SK-N-SH (cell line): ENCODE data around the gene KAT6B. TPM values are rescaled to one million over a fixed set of nuclear protein-coding genes. Genes with fewer than 3 reads are reported as not detected.

Experiments
- CTCF ChIA-PET: fragments of 300-600, 350-600 bp; formaldehyde crosslinking; extraction: SDS; loops from one replicate; lab custom pipeline; 2021; lab: Yijun Ruan, JAX
- POLR2A ChIA-PET: fragments of 350-600 bp; sonication (Branson Sonifier 250); formaldehyde crosslinking; extraction: SDS; loops from one replicate; lab custom pipeline; 2020; ENCODE audit warnings: antibody characterized with exemption, inconsistent platforms; lab: Yijun Ruan, JAX
- DNase-seq: peaks from one replicate; pipeline ENCODE4 v3.0.0; 2012
- H2AFZ ChIP-seq: fragments of 200-600 bp; sonication (generic); 2 replicates; pipeline ENCODE4 v1.8.1; 2016; ENCODE audit warnings: antibody characterized with exemption, mild to moderate bottlenecking, low read depth
- H3F3A ChIP-seq: fragments of 200-600 bp; sonication (generic); replicated peaks from 2 replicates; pipeline ENCODE3; 2016; ENCODE audit warnings: antibody characterized with exemption, mild to moderate bottlenecking; ENCODE audit not compliant: insufficient read depth
- H3K27ac ChIP-seq, 2 experiments: fragments of 200-500 bp in 1 of 2; fragments of 200-600 bp in 1 of 2; sonication (Bioruptor generic) in 1 of 2; sonication (generic), shearing (Covaris generic) in 1 of 2; 2 replicates each; pipeline versions ENCODE4 v1.5.1 to v1.6.1; 2014 to 2016; ENCODE audit warnings: low read depth in 2 of 2, inconsistent platforms in 1 of 2, low read length in 1 of 2, mild to moderate bottlenecking in 1 of 2, mixed read lengths in 1 of 2
- H3K27me3 ChIP-seq: fragments of 200-600 bp; sonication (generic), shearing (Covaris generic); 2 replicates; pipeline ENCODE4 v1.6.1; 2016; ENCODE audit warnings: mixed run types; ENCODE audit not compliant: insufficient read depth
- H3K36me3 ChIP-seq, 2 experiments: fragments of 200-500 bp in 1 of 2; fragments of 200-600 bp in 1 of 2; sonication (Bioruptor generic) in 1 of 2; sonication (generic) in 1 of 2; replicated peaks in 1 of 2; 2 replicates each; pipeline versions ENCODE3 to v1.5.1; 2014 to 2016; ENCODE audit warnings: low read length in 1 of 2, mild to moderate bottlenecking in 1 of 2; ENCODE audit not compliant: insufficient read depth in 2 of 2, control insufficient read depth in 1 of 2
- H3K4me1 ChIP-seq, 2 experiments: fragments of 200-500 bp in 1 of 2; fragments of 200-600 bp in 1 of 2; sonication (Bioruptor generic) in 1 of 2; sonication (generic), shearing (Covaris generic) in 1 of 2; 2 replicates each; pipeline versions ENCODE4 v1.5.1 to v1.6.1; 2014 to 2016; ENCODE audit warnings: low read depth in 1 of 2, low read length in 1 of 2, mixed run types in 1 of 2; ENCODE audit not compliant: insufficient read depth in 2 of 2, control insufficient read depth in 1 of 2
- H3K4me2 ChIP-seq: fragments of 200-600 bp; sonication (generic), shearing (Covaris generic); 2 replicates; pipeline ENCODE4 v1.6.1; 2017; ENCODE audit warnings: mixed run types
- H3K4me3 ChIP-seq, 2 experiments: fragments of 200-500 bp in 1 of 2; fragments of 200-600 bp in 1 of 2; sonication (Bioruptor generic) in 1 of 2; sonication (generic), shearing (Covaris generic) in 1 of 2; 2 replicates each; pipeline versions ENCODE4 v1.5.1 to v1.8.1; 2014 to 2016; ENCODE audit warnings: low read depth in 2 of 2, inconsistent platforms in 1 of 2, low read length in 1 of 2, mild to moderate bottlenecking in 1 of 2, mixed read lengths in 1 of 2, moderate library complexity in 1 of 2
- H3K79me2 ChIP-seq: fragments of 200-600 bp; sonication (generic); 2 replicates; pipeline ENCODE4 v1.8.1; 2017; ENCODE audit warnings: mild to moderate bottlenecking; ENCODE audit not compliant: insufficient read depth
- H3K9ac ChIP-seq: fragments of 200-600 bp; sonication (generic); 2 replicates; pipeline ENCODE4 v1.6.1; 2017; ENCODE audit warnings: mixed run types
- H3K9me2 ChIP-seq: fragments of 200-600 bp; sonication (generic); 2 replicates; pipeline ENCODE4 v1.6.1; 2017; ENCODE audit warnings: mixed run types
- H3K9me3 ChIP-seq: fragments of 200-600 bp; sonication (generic); 2 replicates; pipeline ENCODE4 v1.6.1; 2017; ENCODE audit warnings: mixed run types, mild to moderate bottlenecking, moderate library complexity
- H4K20me1 ChIP-seq: fragments of 200-600 bp; sonication (generic); 2 replicates; pipeline ENCODE4 v1.6.1; 2017; ENCODE audit warnings: mild to moderate bottlenecking, mixed run types; ENCODE audit not compliant: insufficient read depth
- CTCF ChIP-seq: fragments of 200-600 bp; sonication (generic); IDR thresholded peaks from 2 replicates; pipeline ENCODE4 v1.6.1; 2017; ENCODE audit warnings: antibody characterized with exemption, mild to moderate bottlenecking, moderate library complexity
- ELF1 ChIP-seq: IDR thresholded peaks from 2 replicates; pipeline ENCODE4 v1.4.0; 2012
- FOSL2 ChIP-seq: IDR thresholded peaks from 2 replicates; pipeline ENCODE4 v1.4.0; 2012; ENCODE audit warnings: low read depth, mild to moderate bottlenecking, moderate library complexity, borderline replicate concordance
- FOXJ3 ChIP-seq: sonication (generic); formaldehyde crosslinking; IDR thresholded peaks from 2 replicates; pipeline ENCODE4 v1.5.1; 2020; ENCODE audit warnings: mild to moderate bottlenecking, missing genetic modification reagents
- FOXM1 ChIP-seq: IDR thresholded peaks from 2 replicates; pipeline ENCODE4 v1.4.0; 2012; ENCODE audit warnings: low read depth, mild to moderate bottlenecking
- GABPA ChIP-seq: IDR thresholded peaks from 2 replicates; pipeline ENCODE4 v1.4.0; 2012; ENCODE audit warnings: low read depth, mild to moderate bottlenecking
- GATA2 ChIP-seq: sonication (generic); formaldehyde crosslinking; IDR thresholded peaks from 2 replicates; pipeline ENCODE4 v1.5.0; 2020; ENCODE audit warnings: mild to moderate bottlenecking, missing genetic modification reagents
- JUND ChIP-seq: IDR thresholded peaks from 2 replicates; pipeline ENCODE4 v1.4.0; 2012
- MEF2A ChIP-seq: IDR thresholded peaks from 2 replicates; pipeline ENCODE4 v1.4.0; 2012; ENCODE audit warnings: low read depth, borderline replicate concordance
- MXI1 ChIP-seq: IDR thresholded peaks from 2 replicates; pipeline ENCODE4 v1.6.1; 2012; ENCODE audit warnings: mild to moderate bottlenecking, low read depth, low read length, improper control_type of control experiment
- NFIC ChIP-seq: IDR thresholded peaks from 2 replicates; pipeline ENCODE4 v1.4.0; 2012; ENCODE audit warnings: borderline replicate concordance
- NRF1 ChIP-seq: IDR thresholded peaks from 2 replicates; pipeline ENCODE4 v1.6.1; 2012; ENCODE audit warnings: low read depth, mild to moderate bottlenecking, low read length
- PBX3 ChIP-seq: IDR thresholded peaks from 2 replicates; pipeline ENCODE4; 2012
- RAD21 ChIP-seq: IDR thresholded peaks from 2 replicates; pipeline ENCODE4 v1.6.1; 2012; ENCODE audit warnings: mild to moderate bottlenecking, low read length
- RCOR1 ChIP-seq: fragments of 150-350 bp; IDR thresholded peaks from 2 replicates; pipeline ENCODE4 v1.6.1; 2017; ENCODE audit warnings: antibody characterized with exemption, low read length
- RXRA ChIP-seq: IDR thresholded peaks from 2 replicates; pipeline ENCODE4 v1.4.0; 2012; ENCODE audit warnings: low read depth, mild to moderate bottlenecking, borderline replicate concordance
- SMC3 ChIP-seq: IDR thresholded peaks from 2 replicates; pipeline ENCODE4 v1.6.1; 2012; ENCODE audit warnings: low read depth, low read length, improper control_type of control experiment
- TAF1 ChIP-seq: IDR thresholded peaks from 2 replicates; pipeline ENCODE4 v1.6.1; 2012; ENCODE audit warnings: low read depth, mild to moderate bottlenecking, low read length, moderate library complexity, borderline replicate concordance
- TCF12 ChIP-seq: IDR thresholded peaks from 2 replicates; pipeline ENCODE4 v1.4.0; 2012
- TEAD4 ChIP-seq: IDR thresholded peaks from 2 replicates; pipeline ENCODE4 v1.4.0; 2012; ENCODE audit warnings: mild to moderate bottlenecking, borderline replicate concordance; ENCODE audit not compliant: insufficient read depth
- YY1 ChIP-seq: IDR thresholded peaks from 2 replicates; pipeline ENCODE4 v1.4.0; 2012; ENCODE audit warnings: low read depth, mild to moderate bottlenecking
- ZBTB33 ChIP-seq: IDR thresholded peaks from 2 replicates; pipeline ENCODE4 v1.4.0; 2012; ENCODE audit warnings: low read depth, borderline replicate concordance
- WGBS: methylation state at CpG from one replicate; pipeline ENCODE4 v1.1.6; 2017; ENCODE audit warnings: low lambda C conversion rate; 5-methylcytosine and 5-hydroxymethylcytosine counted together
- polyA plus RNA-seq, 3 experiments: library from polyadenylated mRNA; depleted of rRNA; stranded (reverse); fragments of >200 nt; gene quantifications; 2 replicates each; pipeline ENCODE4 v1.2.3, GENCODE V29; 2012

Gene KAT6B
- polyA plus RNA-seq, 1 of the 3 experiments (the other 2 are of a cell fraction), result 4.3 TPM

- POLR2A ChIA-PET, result interaction anchor here (1.0 to 2.1 kb wide), 3 partner anchors 28 to 408 kb away, joined by 3 to 6 read pairs (median 5); no protein-coding TSS in a partner anchor
- H3F3A ChIP-seq, result peaks cover 20% of the 10 kb centered on the region
- peak overlapping the region; percentile 55; the same call in 1 of the 2 replicates for H3K9ac ChIP-seq
- peaks cover 0 to 10% of the 10 kb centered on the region in 2 experiments for H3K36me3 ChIP-seq
- WGBS, result 4% methylated on average over 17 of the region's 17 CpGs
- peaks cover 20% of the 10 kb centered on the region for H4K20me1 ChIP-seq
- DNase-seq, result no peak
- peaks cover 24% of the 10 kb centered on the region in 2 experiments for H3K4me1 ChIP-seq
- H3K4me3 ChIP-seq, result peak overlapping the region; percentile 56 to 84
- no peaks in the 10 kb centered on the region for H3K9me3 ChIP-seq
- H3K27ac ChIP-seq, result peak overlapping the region in 1 of 2 experiments; percentile 70; a peak in 1 of 4 replicates
- 0 out of 2 replicates have a peak overlapping the region, but pooled peaks have one; percentile 56 for H2AFZ ChIP-seq
- peaks cover 49% of the 10 kb centered on the region for H3K79me2 ChIP-seq
- peak overlapping the region; percentile 87 for H3K4me2 ChIP-seq
- CTCF ChIA-PET, result interaction anchor here (0.6 to 1.6 kb wide), 6 partner anchors 10 to 568 kb away, joined by 3 to 5 read pairs (median 3); no protein-coding TSS in a partner anchor
- TF ChIP-seq TCF12 (no peak), GATA2 (CRISPR knock-in tag) (no peak), TAF1 (no peak), SMC3 (no peak), NRF1 (no peak), RXRA (no peak), NFIC (no peak), RCOR1 (no peak), FOSL2 (no peak), MEF2A (no peak), ELF1 (no peak), PBX3 (no peak), MXI1 (no peak), CTCF (no peak), FOXJ3 (CRISPR knock-in tag) (no peak)
- TF ChIP-seq, all 33 proteins: peak for 0
- H3K27me3 ChIP-seq, result no peaks in the 10 kb centered on the region
- H3K9me2 ChIP-seq, result no peaks in the 10 kb centered on the region
Measured at GRCh38 chr10:74827045-74827441, 643 bp downstream of the KAT6B start.

- Histone ChIP-seq H3F3A (peaks cover 14% of the 10 kb centered on the region), H3K27me3 (no peaks in the 10 kb centered on the region), H4K20me1 (peaks cover 24% of the 10 kb centered on the region), H3K9ac (peak overlapping the region; percentile 55; the same call in 1 of the 2 replicates), H3K9me2 (no peaks in the 10 kb centered on the region), H3K79me2 (peaks cover 55% of the 10 kb centered on the region), H3K4me1 (peaks cover 19% of the 10 kb centered on the region in 2 experiments), H3K4me3 (peak overlapping the region; percentile 56 to 84), H3K36me3 (peaks cover 0 to 10% of the 10 kb centered on the region in 2 experiments), H3K4me2 (peak overlapping the region; percentile 87), H2AFZ (no peak overlapping the region), H3K9me3 (no peaks in the 10 kb centered on the region), H3K27ac (no peak overlapping the region)
- POLR2A ChIA-PET, result interaction anchor here (2.1 kb wide), 1 partner anchor 28 kb away, joined by 5 read pairs; no protein-coding TSS in a partner anchor
- WGBS, result 84% methylated on average over 7 of the region's 7 CpGs
- CTCF ChIA-PET, result interaction anchor here (0.9 to 1.3 kb wide), 2 partner anchors 9 to 67 kb away, joined by 3 read pairs; no protein-coding TSS in a partner anchor
- DNase-seq, result no peak
- TF ChIP-seq TAF1, result no peak
- no peak for TF ChIP-seq ELF1
- no peak for TF ChIP-seq NRF1
- no peak for TF ChIP-seq JUND
- TF ChIP-seq GABPA, result no peak
- TF ChIP-seq NFIC, result no peak
- no peak for TF ChIP-seq SMC3
- no peak for TF ChIP-seq FOSL2
- TF ChIP-seq YY1, result no peak
- no peak for TF ChIP-seq PBX3
- TF ChIP-seq FOXJ3 (CRISPR knock-in tag), result no peak
- no peak for TF ChIP-seq MXI1
- TF ChIP-seq ZBTB33, result no peak
- no peak for TF ChIP-seq TEAD4
- no peak for TF ChIP-seq RAD21
- TF ChIP-seq TCF12, result no peak
- no peak for TF ChIP-seq FOXM1
Measured at GRCh38 chr10:74827694-74828093, 1.3 kb downstream of the KAT6B start.
